Measurements from ENCODE around the gene TSSK1B. TPM values are rescaled to one million over a fixed set of nuclear protein-coding genes. Genes with fewer than 3 reads are reported as not detected.

TSSK1B gene
- total and polyA plus RNA-seq, 2 of the 4 experiments (the other 2 are of a cell fraction): 0.03 to 0.18 TPM

DNA sequence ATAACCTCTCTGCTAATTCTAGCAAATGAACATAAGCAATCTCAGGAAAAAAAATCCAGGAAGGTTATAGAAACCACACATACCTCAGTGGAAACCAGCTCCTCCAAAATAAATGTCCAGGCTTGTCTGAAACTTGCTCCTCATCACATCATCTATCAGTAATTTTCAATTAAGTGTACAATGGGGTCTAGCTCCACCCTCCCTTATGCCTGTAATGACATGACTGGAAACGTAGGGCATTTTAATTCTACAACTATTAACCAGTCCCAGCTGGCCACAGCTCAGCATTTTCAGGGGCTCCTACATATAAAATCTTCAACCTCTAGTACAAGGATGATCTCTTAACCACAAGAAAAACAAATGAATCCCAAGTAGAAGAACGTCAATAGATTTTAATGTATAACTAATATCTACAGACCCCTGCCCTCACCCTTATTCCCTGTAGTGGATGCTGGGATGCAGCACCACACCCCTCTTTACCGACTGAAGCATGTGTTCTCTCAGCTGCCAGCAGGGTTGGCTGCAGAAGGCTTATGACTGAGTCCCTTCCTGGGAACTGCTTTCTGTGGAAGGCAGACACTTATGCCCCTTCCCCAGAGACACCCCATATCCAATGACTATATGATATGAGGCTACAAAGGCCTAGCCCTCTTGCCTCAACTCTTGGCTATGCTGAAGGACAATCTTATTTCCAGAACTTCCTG lies 6.8 kb downstream of the TSSK1B start:
- ChIA-PET CTCF (interaction anchor here (0.6 to 0.8 kb wide), 2 partner anchors 21 to 394 kb away, joined by 3 read pairs; no protein-coding TSS in a partner anchor), POLR2A (ENCODE audit: unreplicated experiment) (no interaction called here)
- BruUV-seq (replicated peaks): no TSS peak

More for the DNA sequence above, 6.8 kb downstream of the TSSK1B start:
- no peaks in the 10 kb centered on the region for H3K36me3 ChIP-seq (ENCODE audit: control insufficient read depth, insufficient read depth, low read length)
- H3K27ac ChIP-seq (ENCODE audit: insufficient read depth, low read length): no peak overlapping the region
- no peak overlapping the region for H3K14ac ChIP-seq (replicated peaks; ENCODE audit: low read depth, low read length)
- H3K18ac ChIP-seq (ENCODE audit: low read depth, low read length): no peak overlapping the region
- dilution Hi-C loops (cut with HindIII; ENCODE audit: low sequenced_read_pairs, unreplicated experiment): no loop called here
- no peak overlapping the region for H2AK5ac ChIP-seq (ENCODE audit: low read depth, low read length)
- ATAC-seq (ENCODE audit: low read depth): no peak
- no peak overlapping the region for H2AFZ ChIP-seq (replicated peaks; ENCODE audit: low read length, poor library complexity)
- no peak overlapping the region for H2BK20ac ChIP-seq (ENCODE audit: low read depth, low read length)
- H3K27me3 ChIP-seq (ENCODE audit: control insufficient read depth, insufficient read depth, low read length): no peaks in the 10 kb centered on the region
- no peak overlapping the region for H4K8ac ChIP-seq (ENCODE audit: low read depth in 2 of 2, low read length in 2 of 2)
- H3K23ac ChIP-seq (ENCODE audit: low read depth, low read length): no peak overlapping the region
- H2BK15ac ChIP-seq (ENCODE audit: low read depth, low read length): no peak overlapping the region
- no peak overlapping the region for H4K91ac ChIP-seq (ENCODE audit: insufficient read depth, low read depth, low read length)
- no peak overlapping the region for H2BK5ac ChIP-seq (ENCODE audit: low read depth, low read length, poor library complexity, severe bottlenecking)
- H3K56ac ChIP-seq (ENCODE audit: extremely low read depth, insufficient read depth, low read length): no peak overlapping the region
- no peak overlapping the region for H3K4ac ChIP-seq (ENCODE audit: low read depth, low read length)
- H4K5ac ChIP-seq (ENCODE audit: low read depth, low read length): no peak overlapping the region
- no peak overlapping the region for H2AK9ac ChIP-seq (replicated peaks; ENCODE audit: low read depth, low read length, poor library complexity)
- in situ Hi-C loops (cut with MboI; ENCODE audit: low sequenced_read_pairs): no loop called here
- H3K4me3 ChIP-seq (ENCODE audit: insufficient read depth, low read depth, low read length): no peak overlapping the region
- H3K9ac ChIP-seq (ENCODE audit: low read depth, low read length): no peak overlapping the region
- WGBS, 2 experiments (ENCODE audit: extremely low coverage in 2 of 2, insufficient read length in 1 of 2): no CpG with 5 or more reads among the region's 3 CpGs
- TF ChIP-seq, protein P1, sequence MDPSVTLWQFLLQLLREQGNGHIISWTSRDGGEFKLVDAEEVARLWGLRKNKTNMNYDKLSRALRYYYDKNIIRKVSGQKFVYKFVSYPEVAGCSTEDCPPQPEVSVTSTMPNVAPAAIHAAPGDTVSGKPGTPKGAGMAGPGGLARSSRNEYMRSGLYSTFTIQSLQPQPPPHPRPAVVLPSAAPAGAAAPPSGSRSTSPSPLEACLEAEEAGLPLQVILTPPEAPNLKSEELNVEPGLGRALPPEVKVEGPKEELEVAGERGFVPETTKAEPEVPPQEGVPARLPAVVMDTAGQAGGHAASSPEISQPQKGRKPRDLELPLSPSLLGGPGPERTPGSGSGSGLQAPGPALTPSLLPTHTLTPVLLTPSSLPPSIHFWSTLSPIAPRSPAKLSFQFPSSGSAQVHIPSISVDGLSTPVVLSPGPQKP (IDR thresholded peaks at IDR 0.05; ENCODE audit: borderline replicate concordance, low read depth, low read length): no peak
- TF ChIP-seq POLR2A (IDR thresholded peaks at IDR 0.05; ENCODE audit: low read depth, low read length) (no peak), NFE2L2 (IDR thresholded peaks at IDR 0.05; ENCODE audit: low read depth, low read length) (no peak), MAFK (IDR thresholded peaks at IDR 0.05; ENCODE audit: low read depth, low read length) (no peak), MXI1 (IDR thresholded peaks at IDR 0.05; ENCODE audit: borderline replicate concordance, low read depth, low read length) (no peak), RFX5 (IDR thresholded peaks at IDR 0.05; ENCODE audit: low read depth, low read length) (no peak)
- H3K4me2 ChIP-seq (ENCODE audit: low read depth, low read length): no peak overlapping the region
- H3K9me3 ChIP-seq (ENCODE audit: control insufficient read depth, insufficient read depth, low read length): no peaks in the 10 kb centered on the region
- intact Hi-C loops (cut with micrococcal nuclease): loop anchor here (5.0 kb wide), 1 partner anchor 41 kb away; no protein-coding TSS in a partner anchor
- no peak overlapping the region for H2BK120ac ChIP-seq (ENCODE audit: low read depth, low read length)
- H3K9me1 ChIP-seq (ENCODE audit: insufficient read depth, low read length): no peaks in the 10 kb centered on the region
- DNase-seq: no peak
- H4K20me1 ChIP-seq (ENCODE audit: insufficient read depth, low read length): no peaks in the 10 kb centered on the region
- H3K79me1 ChIP-seq (ENCODE audit: low read depth in 1 of 2, low read length in 2 of 2): no peaks in the 10 kb centered on the region
- H3K4me1 ChIP-seq (ENCODE audit: control insufficient read depth, insufficient read depth, low read length): no peaks in the 10 kb centered on the region
